Measurements from ENCODE around the gene GLB1L. TPM values are rescaled to one million over a fixed set of nuclear protein-coding genes. Genes with fewer than 3 reads are reported as not detected.
"Not testable (repeated sequence)": the region's sequence is repeated elsewhere in the genome, so short reads cannot be mapped to it uniquely, and the experiment has no call there.

GLB1L gene
- total and polyA plus RNA-seq, 2 donors from 2014 or later: 19.7 to 20.6 TPM

- DNase-seq (peak in 1 of 5 donors; percentile 46), FAIRE-seq (no peak)
- Histone ChIP-seq H3K27ac (ENCODE audit: low read depth in 2 of 2, low read length in 2 of 2) (no peak overlapping the region), H3K27me3 (ENCODE audit: control insufficient read depth, insufficient read depth, low read length) (no peaks in the 10 kb centered on the region), H3K4me1 (ENCODE audit: control insufficient read depth in 2 of 3, insufficient read depth in 2 of 3, low read depth in 1 of 3, low read length in 3 of 3) (peaks cover 0 to 5% (median 2%) of the 10 kb centered on the region in 3 donors), H3K9ac (ENCODE audit: low read length in 3 of 3) (no peak overlapping the region), H3K9me3 (ENCODE audit: control insufficient read depth in 2 of 3, insufficient read depth in 1 of 3, low read length in 3 of 3) (no peaks in the 10 kb centered on the region), H3K4me3 (ENCODE audit: low read length in 3 of 3) (no peak overlapping the region), H3K36me3 (ENCODE audit: control insufficient read depth in 2 of 3, insufficient read depth in 3 of 3, low read length in 3 of 3) (no peaks in the 10 kb centered on the region)
- intact Hi-C loops (cut with DNase I): no loop called here
- TF ChIP-seq CTCF (IDR thresholded peaks at IDR 0.05; ENCODE audit: borderline replicate concordance, extremely low read depth, insufficient read depth): no peak
Observed at GRCh38 chr2:219266232-219266631, 21.0 kb upstream of the GLB1L start.

- no peaks in the 10 kb centered on the region for H3K36me3 ChIP-seq (ENCODE audit: control insufficient read depth in 2 of 3, insufficient read depth in 3 of 3, low read length in 3 of 3)
- H3K4me1 ChIP-seq (ENCODE audit: control insufficient read depth in 2 of 3, insufficient read depth in 2 of 3, low read depth in 1 of 3, low read length in 3 of 3): no peaks in the 10 kb centered on the region
- FAIRE-seq (no peak), DNase-seq (peak in 1 of 5 donors; percentile 9)
- H3K27ac ChIP-seq (ENCODE audit: low read depth in 2 of 2, low read length in 2 of 2): no peak overlapping the region
- no peaks in the 10 kb centered on the region for H3K27me3 ChIP-seq (ENCODE audit: control insufficient read depth, insufficient read depth, low read length)
- TF ChIP-seq CTCF (IDR thresholded peaks at IDR 0.05; ENCODE audit: borderline replicate concordance, extremely low read depth, insufficient read depth): no peak
- no peak overlapping the region for H3K4me3 ChIP-seq (ENCODE audit: low read length in 3 of 3)
- H3K9ac ChIP-seq (ENCODE audit: low read length in 3 of 3): no peak overlapping the region
- H3K9me3 ChIP-seq (ENCODE audit: control insufficient read depth in 2 of 3, insufficient read depth in 1 of 3, low read length in 3 of 3): no peaks in the 10 kb centered on the region
- intact Hi-C loops (cut with DNase I): no loop called here
Observed at GRCh38 chr2:219261024-219261855, 16.0 kb upstream of the GLB1L start.

- H3K4me1 ChIP-seq (ENCODE audit: control insufficient read depth in 2 of 3, insufficient read depth in 2 of 3, low read depth in 1 of 3, low read length in 3 of 3); FAIRE-seq; H3K36me3 ChIP-seq (ENCODE audit: control insufficient read depth in 2 of 3, insufficient read depth in 3 of 3, low read length in 3 of 3); H3K4me3 ChIP-seq (ENCODE audit: low read length in 3 of 3); H3K9me3 ChIP-seq (ENCODE audit: control insufficient read depth in 2 of 3, insufficient read depth in 1 of 3, low read length in 3 of 3); H3K9ac ChIP-seq (ENCODE audit: low read length in 3 of 3); H3K27ac ChIP-seq (ENCODE audit: low read depth in 2 of 2, low read length in 2 of 2); intact Hi-C loops (cut with DNase I): not testable (repeated sequence)
- DNase-seq: peak in 1 of 5 donors; percentile 20
- peaks cover 14% of the 10 kb centered on the region for H3K27me3 ChIP-seq (ENCODE audit: control insufficient read depth, insufficient read depth, low read length)
Observed at GRCh38 chr2:219258942-219259341, 13.7 kb upstream of the GLB1L start.

- peak overlapping the region in 2 of 3 donors; percentile 81 to 93 for H3K4me3 ChIP-seq (ENCODE audit: low read length in 3 of 3)
- peak overlapping the region in 2 of 3 donors; percentile 51 to 68 for H3K9ac ChIP-seq (ENCODE audit: low read length in 3 of 3)
- peaks cover 0 to 34% (median 25%) of the 10 kb centered on the region in 3 donors for H3K4me1 ChIP-seq (ENCODE audit: control insufficient read depth in 2 of 3, insufficient read depth in 2 of 3, low read depth in 1 of 3, low read length in 3 of 3)
- DNase-seq (peak in 1 of 5 donors; percentile 39), FAIRE-seq (no peak)
- H3K9me3 ChIP-seq (ENCODE audit: control insufficient read depth in 2 of 3, insufficient read depth in 1 of 3, low read length in 3 of 3): no peaks in the 10 kb centered on the region
- H3K27me3 ChIP-seq (ENCODE audit: control insufficient read depth, insufficient read depth, low read length): peaks cover 15% of the 10 kb centered on the region
- peaks cover 0 to 12% (median 3%) of the 10 kb centered on the region in 3 donors for H3K36me3 ChIP-seq (ENCODE audit: control insufficient read depth in 2 of 3, insufficient read depth in 3 of 3, low read length in 3 of 3)
- peak overlapping the region; percentile 85 to 87 for H3K27ac ChIP-seq (ENCODE audit: low read depth in 2 of 2, low read length in 2 of 2)
- TF ChIP-seq CTCF (IDR thresholded peaks at IDR 0.05; ENCODE audit: borderline replicate concordance, extremely low read depth, insufficient read depth): no peak
- intact Hi-C loops (cut with DNase I): no loop called here
Observed at GRCh38 chr2:219254590-219255201, 9.5 kb upstream of the GLB1L start.
